T-helper 1 cell (primary cell): ENCODE results near the gene RAD51B.
"Not testable (repeated sequence)": the region's sequence is repeated elsewhere in the genome, so short reads cannot be mapped to it uniquely, and the experiment has no call there.

Experiments
- DNase-seq, 5 donors: peaks; one replicate each; pipeline ENCODE4 v3.0.0-alpha.2; 2012 to 2020

RAD51B gene

GRCh38 chr14:67951529-67952135 is 132.1 kb downstream of the RAD51B start:
- DNase-seq: no peak

- no peak for DNase-seq
These were observed 132.8 kb downstream of the RAD51B start for GRCh38 chr14:67952381-67952780.

DNA sequence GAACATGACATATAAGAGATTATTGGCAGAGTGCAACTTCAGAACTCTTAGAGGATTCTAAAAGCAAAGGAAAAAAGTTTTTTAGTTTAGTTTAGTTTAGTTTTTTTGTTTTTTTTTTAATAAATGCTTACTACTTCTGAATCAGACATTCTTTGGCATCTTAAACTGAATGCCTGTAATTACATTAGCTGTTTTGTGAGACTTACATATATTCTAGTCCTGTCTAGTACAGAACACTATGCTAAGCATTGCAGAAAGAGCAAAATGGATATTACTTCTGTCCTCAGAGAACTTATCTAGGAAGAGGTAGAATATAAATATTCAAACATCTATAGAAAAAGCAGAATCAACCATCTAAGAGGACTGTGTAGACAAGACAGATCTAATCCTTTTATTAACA is 133.2 kb downstream of the RAD51B start:
- no peak for DNase-seq

GRCh38 chr14:67955261-67955660 is 135.7 kb downstream of the RAD51B start:
- no peak for DNase-seq

GRCh38 chr14:67957946-67958345 is 138.4 kb downstream of the RAD51B start:
- no peak for DNase-seq

- no peak for DNase-seq
These were observed 142.1 kb downstream of the RAD51B start for GRCh38 chr14:67961676-67962075.

GRCh38 chr14:67962215-67962644 is 142.7 kb downstream of the RAD51B start:
- no peak for DNase-seq

GRCh38 chr14:67963545-67963944 is 144.0 kb downstream of the RAD51B start:
- DNase-seq: no peak

GRCh38 chr14:67963960-67964812 is 144.6 kb downstream of the RAD51B start:
- no peak for DNase-seq

DNA sequence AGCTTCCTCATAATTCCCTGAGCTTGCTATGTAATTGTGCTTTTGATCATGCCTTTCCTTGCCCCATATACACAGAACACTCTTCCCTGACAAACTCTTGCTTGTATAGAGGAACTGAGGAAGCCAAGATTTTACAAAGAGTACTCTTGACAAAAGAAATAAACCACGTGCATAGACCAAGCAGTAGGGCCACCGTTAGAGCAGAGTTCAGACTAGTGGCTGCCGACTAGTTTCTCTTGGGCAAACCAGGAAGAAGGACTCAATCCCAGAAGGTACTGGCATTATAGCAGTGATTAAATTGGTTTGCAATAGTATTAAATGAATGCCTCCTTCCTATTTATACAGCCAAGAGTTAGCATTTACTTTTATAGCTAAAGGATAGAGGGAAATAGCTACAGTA is 146.1 kb downstream of the RAD51B start:
- DNase-seq: no peak

DNA sequence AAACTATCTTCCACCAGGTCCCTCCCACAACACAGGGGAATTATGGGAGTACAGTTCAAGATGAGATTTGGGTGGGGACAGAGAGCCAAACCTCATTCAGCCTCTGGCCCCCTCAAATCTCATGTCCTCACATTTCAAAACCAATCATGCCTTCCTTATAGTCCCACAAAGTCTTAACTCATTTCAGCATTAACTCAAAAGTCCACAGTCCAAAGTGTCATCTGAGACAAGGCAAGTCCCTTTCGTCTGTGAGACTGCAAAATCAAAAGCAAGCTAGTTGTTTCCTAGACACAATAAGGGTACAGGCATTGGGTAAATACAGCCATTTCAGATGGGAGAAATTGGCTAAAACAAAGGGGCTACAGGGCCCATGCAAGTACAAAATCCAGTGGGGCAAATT is 147.6 kb downstream of the RAD51B start:
- no peak for DNase-seq

DNA sequence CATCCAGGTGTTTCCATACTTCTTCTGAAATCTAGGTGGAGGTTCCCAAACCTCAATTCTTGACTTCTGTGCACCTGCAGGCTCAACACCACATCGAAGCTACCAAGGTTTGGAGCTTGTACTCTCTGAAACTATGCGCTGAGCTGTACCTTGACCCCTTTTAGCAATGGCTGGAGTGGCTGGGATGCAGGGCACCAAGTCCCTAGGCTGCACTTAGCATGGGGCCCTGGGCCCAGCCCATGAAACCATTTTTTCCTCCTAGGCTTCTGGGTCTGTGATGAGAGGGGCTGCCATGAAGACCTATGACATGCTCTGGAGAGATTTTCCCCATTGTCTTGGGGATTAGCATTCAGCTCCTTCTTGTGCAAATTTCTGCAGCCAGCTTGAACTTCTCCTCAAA is 148.4 kb downstream of the RAD51B start:
- DNase-seq: not testable (repeated sequence)

- DNase-seq: no peak
These were observed 151.3 kb downstream of the RAD51B start for GRCh38 chr14:67970923-67971322.

DNA sequence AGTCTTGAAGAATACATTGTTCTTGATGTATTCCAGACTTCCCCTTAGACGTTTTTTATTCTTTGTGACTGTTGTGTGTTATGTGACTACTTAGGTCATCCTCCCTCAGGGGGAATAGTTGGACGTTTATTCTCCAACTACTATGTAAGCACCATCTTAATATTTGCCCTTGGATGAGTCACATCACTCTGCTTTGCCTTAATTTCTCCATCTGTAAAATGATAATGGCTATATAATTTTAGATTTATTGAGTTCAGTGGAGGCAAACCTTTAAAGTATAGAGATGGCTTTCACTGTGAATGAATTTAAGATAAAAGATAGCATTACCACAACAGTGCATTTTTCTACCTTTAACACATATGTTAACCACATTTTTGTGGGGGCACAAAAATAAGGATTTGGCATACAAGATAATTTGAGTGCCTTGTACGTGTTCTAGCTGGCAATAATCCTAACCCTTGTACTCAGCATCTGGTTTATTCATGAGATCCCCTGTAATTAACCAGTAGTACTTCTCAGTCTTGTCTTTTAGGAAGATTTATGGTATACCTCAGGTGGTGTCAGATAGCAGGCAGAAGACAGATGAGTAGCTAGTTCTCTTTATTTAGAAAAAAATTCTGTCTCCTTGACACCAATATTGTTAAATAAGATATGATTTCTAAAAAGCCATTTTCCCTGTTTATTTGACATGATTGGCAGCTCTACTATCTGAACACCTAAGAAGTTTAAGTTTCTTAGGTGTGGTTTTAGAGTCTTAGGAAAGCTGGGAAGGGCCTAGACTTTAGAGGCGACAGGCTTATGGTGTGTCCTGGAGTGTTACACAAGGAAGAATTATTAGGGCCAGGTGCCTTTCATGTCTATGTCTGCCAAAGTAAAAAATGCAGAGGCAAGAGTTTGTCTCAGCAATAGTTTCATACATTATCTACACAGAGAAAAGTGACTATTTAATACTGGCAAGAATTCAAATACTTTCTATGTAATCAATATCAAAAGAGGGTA is 152.3 kb downstream of the RAD51B start:
- no peak for DNase-seq

GRCh38 chr14:67973436-67973835 is 153.9 kb downstream of the RAD51B start:
- no peak for DNase-seq

- no peak for DNase-seq
These were observed 155.9 kb downstream of the RAD51B start for GRCh38 chr14:67975470-67975869.

- no peak for DNase-seq
These were observed 158.0 kb downstream of the RAD51B start for GRCh38 chr14:67977434-67978034.

DNA sequence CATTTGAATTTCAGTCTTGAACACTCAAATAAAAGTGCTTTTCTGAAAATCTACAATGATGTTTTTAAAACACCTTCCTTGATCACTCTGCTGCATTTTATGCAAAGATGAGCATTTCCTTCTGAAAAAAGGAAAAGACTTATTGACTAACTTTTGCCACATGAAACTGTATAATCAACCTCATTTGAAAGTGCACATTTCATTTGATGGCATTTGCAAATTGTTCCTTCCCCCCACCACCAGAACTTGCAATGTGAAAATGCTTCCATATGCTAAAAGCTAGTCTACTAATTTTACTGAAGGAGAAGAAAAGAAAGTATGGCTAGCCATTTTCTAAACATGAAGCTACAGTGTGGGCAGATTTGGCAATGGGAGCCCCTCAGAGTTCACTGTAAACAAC is 159.2 kb downstream of the RAD51B start:
- DNase-seq: no peak

DNA sequence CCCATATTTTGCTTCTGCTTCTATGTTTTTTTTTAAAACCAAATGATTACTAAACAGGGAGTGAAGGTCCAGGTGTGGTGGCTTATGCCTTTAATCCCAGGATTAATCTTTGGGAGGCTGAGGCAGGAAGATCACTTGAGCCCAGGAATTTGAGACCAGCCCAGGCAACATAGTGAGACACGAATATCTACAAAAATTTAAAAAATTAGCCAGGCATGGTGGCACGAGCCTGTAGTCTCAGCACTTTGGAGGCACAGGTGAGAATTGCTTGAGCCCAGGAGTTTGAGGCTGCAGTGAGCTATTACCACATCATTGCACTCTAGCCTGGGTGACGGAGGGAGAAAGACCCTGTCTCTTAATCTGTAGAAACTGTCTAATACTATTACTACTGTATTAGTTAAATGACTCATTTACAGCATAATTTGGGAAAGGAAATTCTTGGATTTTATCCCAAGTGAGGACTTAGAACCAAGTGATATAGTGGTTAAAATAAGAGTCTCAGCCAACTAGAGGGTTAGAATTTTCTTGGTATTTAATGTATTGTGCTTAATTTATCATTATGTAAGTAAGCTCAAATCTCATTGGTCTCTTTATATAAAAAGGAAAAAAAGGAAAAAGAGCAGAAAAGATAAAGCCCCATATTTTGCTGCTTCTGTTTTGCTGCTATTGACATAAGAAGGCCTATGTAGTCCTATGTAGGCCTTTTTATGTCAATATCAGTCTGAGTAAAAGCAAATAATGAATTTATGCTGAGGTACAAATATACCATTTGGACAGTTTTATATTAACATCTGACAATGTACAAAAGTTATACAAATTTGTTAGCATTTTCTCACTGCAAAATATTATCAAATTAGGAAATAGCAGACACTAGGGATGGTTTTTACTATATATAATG is 163.4 kb downstream of the RAD51B start:
- no peak for DNase-seq

DNA sequence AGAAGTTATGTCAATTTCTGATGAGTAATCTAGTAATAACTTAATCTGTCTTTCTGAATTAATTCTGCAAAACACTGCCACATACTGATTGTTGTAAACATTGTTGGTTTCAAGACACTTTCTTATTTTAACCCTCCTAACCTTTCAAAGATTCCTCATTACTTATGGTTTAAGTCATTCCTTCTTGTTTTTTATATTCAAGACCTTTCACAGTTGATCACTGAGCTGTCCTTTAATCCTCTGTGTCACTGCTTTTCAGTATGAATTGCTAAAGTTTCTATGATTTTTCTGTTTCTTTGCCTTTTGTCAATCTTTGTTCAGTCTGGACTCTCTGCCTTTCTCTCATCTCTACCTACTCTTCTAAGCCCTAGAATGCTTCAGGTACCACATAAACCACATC is 164.7 kb downstream of the RAD51B start:
- DNase-seq: no peak

DNA sequence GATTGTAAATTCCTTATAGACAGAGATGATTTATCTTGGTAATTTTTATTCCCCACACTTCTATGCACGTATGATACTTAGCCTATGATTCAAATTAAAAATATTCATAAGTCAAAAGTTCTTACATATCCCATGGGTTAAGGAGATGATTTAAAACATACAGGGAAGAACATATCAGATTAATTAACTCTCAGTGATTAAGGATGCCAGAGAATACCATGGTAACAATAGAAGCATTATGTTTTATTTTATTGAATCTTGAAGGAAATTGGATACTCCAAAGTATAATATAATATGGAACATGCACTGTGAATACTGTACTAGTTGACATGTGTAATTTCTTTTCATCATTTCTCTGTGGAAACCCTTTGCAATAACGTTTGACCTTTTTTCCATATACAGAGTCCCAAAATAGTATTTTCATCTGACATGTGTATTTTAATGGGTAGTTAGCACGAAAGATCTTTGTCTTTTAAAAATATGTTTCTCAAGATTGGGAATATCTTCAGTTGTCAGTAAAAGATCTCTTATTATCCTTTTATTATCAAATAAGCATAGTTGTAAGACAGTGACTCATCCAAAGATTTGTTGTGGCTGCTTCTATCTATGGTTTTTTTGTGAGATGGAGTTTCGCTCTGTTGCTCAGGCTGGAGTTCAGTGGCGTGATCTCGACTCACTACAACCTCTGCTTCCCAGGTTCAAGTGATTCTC is 166.7 kb downstream of the RAD51B start:
- no peak for DNase-seq
